Natural killer cell (primary cell): ENCODE measurements around the gene SAMD15. TPM values are rescaled to one million over a fixed set of nuclear protein-coding genes. Genes with fewer than 3 reads are reported as not detected.

Experiments
- ATAC-seq, 3 donors: fragments of 150-1000 bp in 2 of 3; fragments of 200-7000 bp in 1 of 3; cut with Tn5 transposase; 1 replicate in 1 of 3; 2 replicates in 2 of 3; pipeline ENCODE4 v1.10.0; 2021; ENCODE audit warnings: mild to moderate bottlenecking in 2 of 3, moderate library complexity in 2 of 3
- DNase-seq, 2 donors: peaks; one replicate each; pipeline versions ENCODE4 v3.0.0 to v3.0.0-alpha.2; 2013 to 2021; ENCODE audit warnings: mixed read lengths in 1 of 2
- H3K27ac ChIP-seq: one replicate; pipeline ENCODE4 v1.5.1; 2013; ENCODE audit warnings: mild to moderate bottlenecking, low read length
- H3K27me3 ChIP-seq: one replicate; pipeline ENCODE4 v1.6.1; 2013; ENCODE audit warnings: low read length; ENCODE audit not compliant: control insufficient read depth, insufficient read depth
- H3K36me3 ChIP-seq: one replicate; pipeline ENCODE4 v1.6.1; 2013; ENCODE audit warnings: low read length; ENCODE audit not compliant: control insufficient read depth, insufficient read depth
- H3K4me1 ChIP-seq: one replicate; pipeline ENCODE4 v1.6.1; 2013; ENCODE audit warnings: low read length; ENCODE audit not compliant: control insufficient read depth, insufficient read depth
- H3K4me3 ChIP-seq: one replicate; pipeline ENCODE4 v1.5.1; 2013; ENCODE audit warnings: low read length
- H3K9me3 ChIP-seq: one replicate; pipeline ENCODE4 v1.6.1; 2013; ENCODE audit warnings: low read length; ENCODE audit not compliant: control insufficient read depth, insufficient read depth
- H3K27ac Mint-ChIP-seq, 2 donors: one replicate each; pipeline ENCODE4 v1.8.0; 2022; ENCODE audit warnings: mild to moderate bottlenecking in 2 of 2, mixed read lengths in 2 of 2, moderate library complexity in 1 of 2
- H3K27me3 Mint-ChIP-seq, 2 donors: one replicate each; pipeline ENCODE4 v1.8.0; 2022; ENCODE audit warnings: low read depth in 2 of 2, mixed read lengths in 2 of 2
- H3K36me3 Mint-ChIP-seq: one replicate; pipeline ENCODE4 v1.8.0; 2022; ENCODE audit warnings: mixed read lengths
- H3K4me1 Mint-ChIP-seq, 2 donors: one replicate each; pipeline ENCODE4 v1.8.0; 2022; ENCODE audit warnings: mixed read lengths in 2 of 2
- H3K4me3 Mint-ChIP-seq: one replicate; pipeline ENCODE4 v1.8.0; 2022; ENCODE audit warnings: mild to moderate bottlenecking, moderate library complexity, mixed read lengths
- H3K9me3 Mint-ChIP-seq, 2 donors: one replicate each; pipeline ENCODE4 v1.8.0; 2022; ENCODE audit warnings: mixed read lengths in 2 of 2
- CTCF ChIP-seq: fragments of 200-600 bp; IDR thresholded peaks from one replicate; pipeline ENCODE4 v1.8.0; 2022; ENCODE audit warnings: antibody characterized with exemption
- WGBS: methylation state at CpG from one replicate; pipeline ENCODE4 v1.1.7; 2013; ENCODE audit warnings: missing lambda C conversion rate; ENCODE audit not compliant: insufficient coverage; 5-methylcytosine and 5-hydroxymethylcytosine counted together
- intact Hi-C: fragments of 100-400 bp; cut with micrococcal nuclease; formaldehyde crosslinking; loops from one replicate; pipeline ENCODE4 v1.14.2; 2022
- total RNA-seq, 4 donors: library from RNA; stranded (reverse); fragments of 120-200 nt in 1 of 4; gene quantifications; one replicate each; pipeline versions ENCODE4 v1.2.3 to v1.2.4, GENCODE V29; 2013 to 2022

SAMD15 gene
- total RNA-seq, 3 donors from 2014 or later (not counting 1 experiment from before 2014, with no cell fraction given): 0.09 to 0.54 (median 0.40) TPM

- no peak overlapping the region for H3K4me3 ChIP-seq
- no peak overlapping the region for H3K4me3 Mint-ChIP-seq
- WGBS: 95% methylated on average over 2 of the region's 3 CpGs
- H3K36me3 ChIP-seq: peaks cover 60% of the 10 kb centered on the region
- no peak overlapping the region for H3K27ac Mint-ChIP-seq
- H3K4me1 Mint-ChIP-seq: no peaks in the 10 kb centered on the region
- H3K27ac ChIP-seq: no peak overlapping the region
- H3K9me3 ChIP-seq: no peaks in the 10 kb centered on the region
- H3K9me3 Mint-ChIP-seq: no peaks in the 10 kb centered on the region
- no peaks in the 10 kb centered on the region for H3K4me1 ChIP-seq
- intact Hi-C loops: no loop called here
- no peaks in the 10 kb centered on the region for H3K27me3 Mint-ChIP-seq
- no peak for DNase-seq
- no peaks in the 10 kb centered on the region for H3K27me3 ChIP-seq
- peaks cover 29% of the 10 kb centered on the region for H3K36me3 Mint-ChIP-seq
- no peak for ATAC-seq
- TF ChIP-seq CTCF: no peak
These were observed 58.9 kb downstream of the SAMD15 start for GRCh38 chr14:77436042-77436441.

- Histone ChIP-seq H3K4me3 (no peak overlapping the region), H3K9me3 (no peaks in the 10 kb centered on the region), H3K27ac (no peak overlapping the region), H3K27me3 (no peaks in the 10 kb centered on the region), H3K36me3 (peaks cover 71% of the 10 kb centered on the region), H3K4me1 (no peaks in the 10 kb centered on the region)
- Mint-ChIP-seq H3K27ac (no peak overlapping the region), H3K9me3 (no peaks in the 10 kb centered on the region), H3K27me3 (no peaks in the 10 kb centered on the region), H3K4me1 (no peaks in the 10 kb centered on the region), H3K36me3 (peaks cover 34% of the 10 kb centered on the region), H3K4me3 (no peak overlapping the region)
- ATAC-seq (no peak), DNase-seq (no peak)
- no CpG with 5 or more reads among the region's 1 CpG for WGBS
- intact Hi-C loops: no loop called here
- no peak for TF ChIP-seq CTCF
These were observed 61.4 kb downstream of the SAMD15 start for GRCh38 chr14:77438596-77438995.

GRCh38 chr14:77439861-77440260, 62.7 kb downstream of the SAMD15 start:
- Mint-ChIP-seq H3K27ac (no peak overlapping the region), H3K4me3 (no peak overlapping the region), H3K4me1 (no peaks in the 10 kb centered on the region), H3K9me3 (no peaks in the 10 kb centered on the region), H3K36me3 (peaks cover 32% of the 10 kb centered on the region), H3K27me3 (no peaks in the 10 kb centered on the region)
- ATAC-seq (no peak), DNase-seq (no peak)
- H3K9me3 ChIP-seq: no peaks in the 10 kb centered on the region
- no peak for TF ChIP-seq CTCF
- H3K4me1 ChIP-seq: no peaks in the 10 kb centered on the region
- no peaks in the 10 kb centered on the region for H3K27me3 ChIP-seq
- no peak overlapping the region for H3K4me3 ChIP-seq
- H3K36me3 ChIP-seq: peaks cover 68% of the 10 kb centered on the region
- WGBS: 98% methylated on average over 4 of the region's 4 CpGs
- intact Hi-C loops: no loop called here
- H3K27ac ChIP-seq: no peak overlapping the region

Other genes with a start within 250 kb of the SAMD15 start
- not detected for gene ZDHHC22, start 235.6 kb upstream of the SAMD15 start, total RNA-seq
- gene TMEM63C, start 195.6 kb upstream of the SAMD15 start, total RNA-seq: 1 to 10 TPM; 1.5 to 5.1 (median 2.1) TPM
- not detected for gene NGB, start 106.2 kb upstream of the SAMD15 start, total RNA-seq
- 10 to 100 TPM in 1 of 3 donors, 1 to 10 TPM in 2; 6.7 to 10.9 (median 8.6) TPM for gene POMT2, start 56.5 kb upstream of the SAMD15 start, total RNA-seq
- 1 to 10 TPM; 3.0 to 5.6 (median 5.2) TPM for gene GSTZ1, start 56.3 kb upstream of the SAMD15 start, total RNA-seq
- gene TMED8, start 285 bp upstream of the SAMD15 start, total RNA-seq: 1 to 10 TPM; 8.0 to 9.3 (median 9.1) TPM
- gene NOXRED1, start 46.1 kb downstream of the SAMD15 start, total RNA-seq: under 1 TPM; 0.25 to 0.52 (median 0.40) TPM
- 10 to 100 TPM; 11.2 to 14.4 (median 13.0) TPM for gene VIPAS39, start 80.2 kb downstream of the SAMD15 start, total RNA-seq
- gene AHSA1, start 80.7 kb downstream of the SAMD15 start, total RNA-seq: 100 to 1,000 TPM in 1 of 3 donors, 10 to 100 TPM in 2; 70.4 to 101 (median 94.3) TPM
- not detected for gene ISM2, start 121.4 kb downstream of the SAMD15 start, total RNA-seq
- gene SPTLC2, start 239.3 kb downstream of the SAMD15 start, total RNA-seq: 10 to 100 TPM; 35.2 to 58.6 (median 50.4) TPM